HepG2 (cell line): ENCODE measurements around the gene RPS2. TPM values are rescaled to one million over a fixed set of nuclear protein-coding genes. Genes with fewer than 3 reads are reported as not detected.
A peak's percentile ranks its signal among the peaks of the same experiment; 100 is the strongest.

Experiments used
- CAMTA2 ChIP-seq: sonication (generic); formaldehyde crosslinking; IDR thresholded peaks from 2 replicates; pipeline ENCODE4 v1.4.0; 2020; ENCODE audit warnings: mild to moderate bottlenecking, missing genetic modification reagents, borderline replicate concordance
- CHCHD3 ChIP-seq: sonication (generic); formaldehyde crosslinking; IDR thresholded peaks from 2 replicates; pipeline ENCODE4 v1.8.0; 2022; ENCODE audit warnings: mild to moderate bottlenecking, missing genetic modification reagents, moderate library complexity
- ESRRA ChIP-seq: sonication (generic); formaldehyde crosslinking; IDR thresholded peaks from 2 replicates; pipeline ENCODE4 v1.5.1; 2020; ENCODE audit warnings: mild to moderate bottlenecking, low read depth, missing genetic modification reagents
- FLYWCH1 ChIP-seq: sonication (generic); formaldehyde crosslinking; IDR thresholded peaks from 2 replicates; pipeline ENCODE4 v1.8.1; 2023; ENCODE audit warnings: mild to moderate bottlenecking, missing genetic modification reagents
- FOXC1 ChIP-seq: sonication (generic); formaldehyde crosslinking; IDR thresholded peaks from 2 replicates; pipeline ENCODE4 v1.8.0; 2022; ENCODE audit warnings: mild to moderate bottlenecking, missing genetic modification reagents, borderline replicate concordance
- HCFC1 ChIP-seq: fragments of 150-350 bp; IDR thresholded peaks from 2 replicates; pipeline ENCODE4 v1.6.1; 2014; ENCODE audit warnings: low read depth, low read length
- HNRNPL ChIP-seq: fragments of 200-400 bp; formaldehyde crosslinking; IDR thresholded peaks from 2 replicates; pipeline ENCODE4 v1.6.1; 2017; ENCODE audit warnings: mild to moderate bottlenecking, low read depth, low read length
- KAT7 ChIP-seq: IDR thresholded peaks from 2 replicates; pipeline ENCODE4 v1.6.1; 2018; ENCODE audit warnings: borderline replicate concordance, missing compliant biosample characterization
- RBFOX2 ChIP-seq: fragments of 200-400 bp; formaldehyde crosslinking; IDR thresholded peaks from 2 replicates; pipeline ENCODE4 v1.6.1; 2017; ENCODE audit warnings: low read depth, mild to moderate bottlenecking, low read length
- REPIN1 ChIP-seq: sonication (generic); formaldehyde crosslinking; IDR thresholded peaks from 2 replicates; pipeline ENCODE4 v1.8.0; 2022; ENCODE audit warnings: missing genetic modification reagents, low read depth, mild to moderate bottlenecking, borderline replicate concordance
- RFX3 ChIP-seq: IDR thresholded peaks from 2 replicates; pipeline ENCODE4 v1.6.1; 2016; ENCODE audit warnings: missing biosample characterization, missing genetic modification reagents
- ZNF24 ChIP-seq: fragments of 450-650 bp; IDR thresholded peaks from 2 replicates; pipeline ENCODE4 v1.6.1; 2017; ENCODE audit warnings: antibody characterized with exemption, mild to moderate bottlenecking
- ZNF34 ChIP-seq: sonication (generic); formaldehyde crosslinking; IDR thresholded peaks from 2 replicates; pipeline ENCODE4 v1.4.0; 2020; ENCODE audit warnings: mild to moderate bottlenecking, missing genetic modification reagents, borderline replicate concordance
- ZNF619 ChIP-seq: sonication (generic); formaldehyde crosslinking; IDR thresholded peaks from 2 replicates; pipeline ENCODE4 v1.4.0; 2020; ENCODE audit warnings: mild to moderate bottlenecking, missing genetic modification reagents
- ZNF660 ChIP-seq: sonication (generic); formaldehyde crosslinking; IDR thresholded peaks from 2 replicates; pipeline ENCODE4 v1.5.1; 2020; ENCODE audit warnings: mild to moderate bottlenecking, low read depth, missing genetic modification reagents, borderline replicate concordance
- ZNF792 ChIP-seq: IDR thresholded peaks from 2 replicates; pipeline ENCODE4 v1.6.1; 2016
- polyA plus RNA-seq, 8 experiments: library from polyadenylated mRNA; depleted of rRNA in 3 of 8; stranded (reverse) in 7 of 8; unstranded in 1 of 8; fragments of >200 nt; fragmentation: Illumina TruSeq in 4 of 8; extraction: Trizol in 4 of 8; gene quantifications; 2 replicates each; pipeline versions ENCODE4 v1.2.1 to v1.2.3, GENCODE V29; 2011 to 2016; ENCODE audit warnings: low read depth in 4 of 8, missing spikeins in 1 of 8, mixed read lengths in 1 of 8; ENCODE audit not compliant: insufficient read depth in 1 of 8
- total RNA-seq, 5 experiments: library from RNA; depleted of rRNA; stranded (reverse); fragments of >200 nt; fragmentation: Illumina TruSeq; extraction: Trizol; gene quantifications; 2 replicates each; pipeline ENCODE4 v1.2.3, GENCODE V29; 2016; ENCODE audit warnings: low read depth in 1 of 5
- TF ChIP-seq, protein P1 (sequence below): fragments of 450-650 bp; IDR thresholded peaks from 2 replicates; pipeline ENCODE4 v1.6.1; 2016
- TF ChIP-seq, protein P2 (sequence below): sonication (generic); formaldehyde crosslinking; IDR thresholded peaks from 2 replicates; pipeline ENCODE4 v1.4.0; 2020; ENCODE audit warnings: mild to moderate bottlenecking, low read depth, missing genetic modification reagents
- TF ChIP-seq, protein P3 (sequence below): IDR thresholded peaks from 2 replicates; pipeline ENCODE4 v1.4.0; 2020; ENCODE audit warnings: mild to moderate bottlenecking, missing genetic modification reagents
- TF ChIP-seq, protein P4 (sequence below): sonication (generic); formaldehyde crosslinking; IDR thresholded peaks from 2 replicates; pipeline ENCODE4 v1.8.0; 2022; ENCODE audit warnings: missing genetic modification reagents, low read depth, mild to moderate bottlenecking, borderline replicate concordance
- TF ChIP-seq, protein P5 (sequence below): sonication (generic); formaldehyde crosslinking; conservative IDR thresholded peaks from 2 replicates; pipeline ENCODE4 v1.8.1; 2023; ENCODE audit warnings: missing genetic modification reagents

Gene RPS2
- total and polyA plus RNA-seq, 2 of the 13 experiments (the other 11 are each of a cell fraction or from before 2014, with no cell fraction given), result 1,908 to 4,514 TPM

DNA sequence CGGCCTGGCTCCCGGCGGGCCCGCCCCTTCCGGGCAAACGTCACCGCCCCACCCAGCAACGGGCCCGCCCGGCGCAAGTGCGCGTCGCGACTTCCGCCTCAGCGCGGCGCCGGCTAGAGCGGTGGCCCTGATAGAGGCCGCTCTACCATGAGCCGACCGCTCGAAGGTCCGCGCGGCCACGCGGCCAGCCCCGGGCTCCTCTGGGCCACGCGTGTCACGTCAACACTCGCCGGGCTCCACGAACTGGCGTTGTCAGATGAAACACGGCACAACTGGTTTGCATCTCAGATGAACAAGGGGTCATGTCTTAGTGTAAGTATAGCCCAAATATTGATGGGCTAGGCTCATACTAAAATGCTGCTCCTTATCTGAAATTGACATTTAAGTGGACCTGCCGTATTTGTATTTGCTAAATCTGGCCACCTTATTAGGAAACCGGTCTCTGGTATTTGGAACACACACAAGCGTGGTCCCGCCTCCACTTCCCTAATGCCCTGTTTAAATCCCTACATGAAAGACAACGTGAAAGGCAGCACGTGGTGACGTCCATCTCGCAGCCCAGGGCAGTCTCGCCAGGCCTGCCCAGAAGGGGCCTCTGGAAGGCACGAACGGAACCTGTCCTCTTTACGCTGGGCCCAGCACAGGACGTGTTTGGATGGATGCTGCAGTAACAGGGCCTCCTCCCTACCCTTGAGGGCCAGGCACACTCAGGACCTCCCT is 45.3 kb upstream of the RPS2 start, which contains the start of gene ZNF598 (continued):
- TF ChIP-seq, protein P1, sequence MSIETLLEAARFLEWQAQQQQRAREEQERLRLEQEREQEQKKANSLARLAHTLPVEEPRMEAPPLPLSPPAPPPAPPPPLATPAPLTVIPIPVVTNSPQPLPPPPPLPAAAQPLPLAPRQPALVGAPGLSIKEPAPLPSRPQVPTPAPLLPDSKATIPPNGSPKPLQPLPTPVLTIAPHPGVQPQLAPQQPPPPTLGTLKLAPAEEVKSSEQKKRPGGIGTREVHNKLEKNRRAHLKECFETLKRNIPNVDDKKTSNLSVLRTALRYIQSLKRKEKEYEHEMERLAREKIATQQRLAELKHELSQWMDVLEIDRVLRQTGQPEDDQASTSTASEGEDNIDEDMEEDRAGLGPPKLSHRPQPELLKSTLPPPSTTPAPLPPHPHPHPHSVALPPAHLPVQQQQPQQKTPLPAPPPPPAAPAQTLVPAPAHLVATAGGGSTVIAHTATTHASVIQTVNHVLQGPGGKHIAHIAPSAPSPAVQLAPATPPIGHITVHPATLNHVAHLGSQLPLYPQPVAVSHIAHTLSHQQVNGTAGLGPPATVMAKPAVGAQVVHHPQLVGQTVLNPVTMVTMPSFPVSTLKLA, result no peak; the same call in 1 of the 2 replicates
- no peak for TF ChIP-seq FLYWCH1 (CRISPR knock-in tag)
- TF ChIP-seq ZNF660 (CRISPR knock-in tag), result no peak
- TF ChIP-seq ZNF24, result no peak
- TF ChIP-seq CAMTA2, result peak; percentile 81; the same call in 1 of the 2 replicates
- TF ChIP-seq CHCHD3 (CRISPR knock-in tag), result no peak
- peak; percentile 92 for TF ChIP-seq RBFOX2
- no peak for TF ChIP-seq ZNF34 (CRISPR knock-in tag)
- TF ChIP-seq, protein P2, sequence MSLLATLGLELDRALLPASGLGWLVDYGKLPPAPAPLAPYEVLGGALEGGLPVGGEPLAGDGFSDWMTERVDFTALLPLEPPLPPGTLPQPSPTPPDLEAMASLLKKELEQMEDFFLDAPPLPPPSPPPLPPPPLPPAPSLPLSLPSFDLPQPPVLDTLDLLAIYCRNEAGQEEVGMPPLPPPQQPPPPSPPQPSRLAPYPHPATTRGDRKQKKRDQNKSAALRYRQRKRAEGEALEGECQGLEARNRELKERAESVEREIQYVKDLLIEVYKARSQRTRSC (CRISPR knock-in tag), result no peak
- no peak for TF ChIP-seq REPIN1 (CRISPR knock-in tag)
- no peak for TF ChIP-seq ZNF619 (CRISPR knock-in tag)
- TF ChIP-seq ZNF792 (CRISPR knock-in tag), result 0 out of 2 replicates have a peak, but pooled peaks have one; percentile 36
- TF ChIP-seq FOXC1, result peak; percentile 62; the same call in 1 of the 2 replicates
- TF ChIP-seq ESRRA (CRISPR knock-in tag), result no peak; the same call in none of the 2 replicates
- TF ChIP-seq, protein P3, sequence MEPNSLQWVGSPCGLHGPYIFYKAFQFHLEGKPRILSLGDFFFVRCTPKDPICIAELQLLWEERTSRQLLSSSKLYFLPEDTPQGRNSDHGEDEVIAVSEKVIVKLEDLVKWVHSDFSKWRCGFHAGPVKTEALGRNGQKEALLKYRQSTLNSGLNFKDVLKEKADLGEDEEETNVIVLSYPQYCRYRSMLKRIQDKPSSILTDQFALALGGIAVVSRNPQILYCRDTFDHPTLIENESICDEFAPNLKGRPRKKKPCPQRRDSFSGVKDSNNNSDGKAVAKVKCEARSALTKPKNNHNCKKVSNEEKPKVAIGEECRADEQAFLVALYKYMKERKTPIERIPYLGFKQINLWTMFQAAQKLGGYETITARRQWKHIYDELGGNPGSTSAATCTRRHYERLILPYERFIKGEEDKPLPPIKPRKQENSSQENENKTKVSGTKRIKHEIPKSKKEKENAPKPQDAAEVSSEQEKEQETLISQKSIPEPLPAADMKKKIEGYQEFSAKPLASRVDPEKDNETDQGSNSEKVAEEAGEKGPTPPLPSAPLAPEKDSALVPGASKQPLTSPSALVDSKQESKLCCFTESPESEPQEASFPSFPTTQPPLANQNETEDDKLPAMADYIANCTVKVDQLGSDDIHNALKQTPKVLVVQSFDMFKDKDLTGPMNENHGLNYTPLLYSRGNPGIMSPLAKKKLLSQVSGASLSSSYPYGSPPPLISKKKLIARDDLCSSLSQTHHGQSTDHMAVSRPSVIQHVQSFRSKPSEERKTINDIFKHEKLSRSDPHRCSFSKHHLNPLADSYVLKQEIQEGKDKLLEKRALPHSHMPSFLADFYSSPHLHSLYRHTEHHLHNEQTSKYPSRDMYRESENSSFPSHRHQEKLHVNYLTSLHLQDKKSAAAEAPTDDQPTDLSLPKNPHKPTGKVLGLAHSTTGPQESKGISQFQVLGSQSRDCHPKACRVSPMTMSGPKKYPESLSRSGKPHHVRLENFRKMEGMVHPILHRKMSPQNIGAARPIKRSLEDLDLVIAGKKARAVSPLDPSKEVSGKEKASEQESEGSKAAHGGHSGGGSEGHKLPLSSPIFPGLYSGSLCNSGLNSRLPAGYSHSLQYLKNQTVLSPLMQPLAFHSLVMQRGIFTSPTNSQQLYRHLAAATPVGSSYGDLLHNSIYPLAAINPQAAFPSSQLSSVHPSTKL, result peak; percentile 37; the same call in 1 of the 2 replicates
- no peak for TF ChIP-seq RFX3 (CRISPR knock-in tag)
- TF ChIP-seq, protein P4, sequence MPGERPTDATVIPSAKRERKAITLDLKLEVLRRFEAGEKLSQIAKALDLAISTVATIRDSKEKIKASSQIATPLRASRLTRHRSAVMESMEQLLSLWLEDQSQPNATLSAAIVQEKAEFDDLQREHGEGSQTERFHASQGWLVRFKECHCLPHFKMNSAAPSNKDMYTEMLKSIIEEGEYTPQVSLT (CRISPR knock-in tag), result no peak
- TF ChIP-seq HNRNPL, result no peak
- TF ChIP-seq, protein P5, sequence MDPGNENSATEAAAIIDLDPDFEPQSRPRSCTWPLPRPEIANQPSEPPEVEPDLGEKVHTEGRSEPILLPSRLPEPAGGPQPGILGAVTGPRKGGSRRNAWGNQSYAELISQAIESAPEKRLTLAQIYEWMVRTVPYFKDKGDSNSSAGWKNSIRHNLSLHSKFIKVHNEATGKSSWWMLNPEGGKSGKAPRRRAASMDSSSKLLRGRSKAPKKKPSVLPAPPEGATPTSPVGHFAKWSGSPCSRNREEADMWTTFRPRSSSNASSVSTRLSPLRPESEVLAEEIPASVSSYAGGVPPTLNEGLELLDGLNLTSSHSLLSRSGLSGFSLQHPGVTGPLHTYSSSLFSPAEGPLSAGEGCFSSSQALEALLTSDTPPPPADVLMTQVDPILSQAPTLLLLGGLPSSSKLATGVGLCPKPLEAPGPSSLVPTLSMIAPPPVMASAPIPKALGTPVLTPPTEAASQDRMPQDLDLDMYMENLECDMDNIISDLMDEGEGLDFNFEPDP (CRISPR knock-in tag), result peak; percentile 62; the same call in 1 of the 2 replicates
- TF ChIP-seq KAT7 (CRISPR knock-in tag), result peak; percentile 84
- peak; percentile 54 for TF ChIP-seq HCFC1
